GM21526 (cell line): Measurements from ENCODE around the gene ERG.

Experiments used
- ATAC-seq: cut with Tn5 transposase; IDR thresholded peaks from one replicate; pipeline ENCODE4 v1.9.1; 2021; ENCODE audit warnings: moderate library complexity; ENCODE audit not compliant: unreplicated experiment, low FRiP score

ERG gene

DNA sequence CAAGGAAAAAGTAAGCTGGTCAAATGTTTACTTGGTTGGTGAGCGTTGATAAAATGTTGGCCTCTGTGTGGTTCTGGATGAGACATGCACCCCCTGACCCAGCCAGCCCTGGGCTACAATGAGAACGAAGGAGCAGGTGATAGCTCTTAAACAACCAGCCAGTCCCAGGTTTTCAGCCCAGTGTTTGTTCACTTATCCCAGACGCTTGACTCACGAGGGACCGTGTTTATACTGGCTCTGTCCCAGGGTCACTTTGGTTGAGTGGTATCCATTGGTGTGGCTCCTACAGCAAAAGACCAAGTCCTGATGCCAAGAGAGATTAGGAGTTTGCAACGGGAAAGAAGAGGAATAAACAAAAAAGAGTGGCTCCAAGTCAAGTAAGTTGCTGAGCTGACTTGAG is 154.6 kb downstream of the ERG start:
- no peak for ATAC-seq

DNA sequence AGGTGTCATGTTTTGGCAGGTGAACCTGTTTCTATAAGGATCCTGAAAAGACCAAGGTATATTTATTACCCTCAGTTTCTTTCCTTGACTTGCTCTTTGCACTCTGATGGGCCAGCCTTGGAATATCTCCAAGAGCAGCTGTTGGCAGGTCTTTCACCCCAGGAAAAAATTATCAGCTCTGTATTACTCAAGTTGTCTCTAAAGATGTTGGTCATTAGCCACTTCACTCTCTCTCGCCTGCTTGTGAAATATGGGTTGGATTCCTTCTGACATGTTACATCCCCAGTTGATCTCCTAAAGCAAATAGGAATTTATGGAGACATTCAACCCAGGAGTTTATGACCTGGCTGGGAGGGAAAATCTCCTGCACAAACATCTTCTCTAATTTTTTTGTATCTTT is 155.5 kb downstream of the ERG start:
- ATAC-seq = no peak

- no peak for ATAC-seq
These were observed 156.7 kb downstream of the ERG start for GRCh38 chr21:38341546-38342012.

GRCh38 chr21:38340131-38340530 is 158.1 kb downstream of the ERG start:
- no peak for ATAC-seq

DNA sequence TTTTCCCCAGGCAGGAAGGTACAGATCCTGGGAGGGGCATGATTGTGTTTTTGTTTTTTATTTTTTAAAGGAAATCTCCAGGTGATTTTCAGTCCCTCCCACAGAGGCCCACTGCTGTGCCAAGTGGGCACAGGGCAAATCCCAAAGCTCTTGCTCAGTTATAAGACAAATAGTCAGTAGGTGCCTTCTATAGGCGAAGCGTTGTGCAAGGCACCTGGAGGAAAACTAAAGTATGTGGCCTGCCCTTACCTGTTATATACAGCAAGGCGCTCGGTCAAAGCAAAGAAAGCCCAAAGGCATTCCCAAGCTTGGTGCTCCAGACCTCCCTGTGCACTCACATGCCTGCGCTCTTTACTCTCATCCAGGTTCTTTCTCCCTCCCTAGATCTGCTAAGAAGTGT is 160.5 kb downstream of the ERG start:
- no peak for ATAC-seq

DNA sequence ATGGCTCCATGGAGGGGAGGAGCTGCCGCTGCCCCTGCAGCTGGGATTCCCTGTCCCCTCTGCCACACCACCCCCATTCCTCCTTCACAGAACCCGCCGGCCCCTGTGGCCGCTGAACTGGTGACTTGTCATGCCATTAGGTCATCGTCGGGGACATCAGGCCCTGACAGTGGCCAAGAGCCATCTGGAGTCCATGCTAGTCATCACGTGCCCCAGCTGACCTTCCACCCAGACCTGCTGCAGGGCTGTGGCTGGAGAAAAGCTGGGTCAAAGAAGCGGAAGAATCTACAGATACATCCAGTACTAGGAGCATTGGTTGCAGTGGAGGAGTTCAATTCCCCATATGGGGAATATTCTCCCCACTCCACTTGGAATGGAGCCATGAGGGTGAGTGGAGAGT is 163.4 kb downstream of the ERG start:
- no peak for ATAC-seq

DNA sequence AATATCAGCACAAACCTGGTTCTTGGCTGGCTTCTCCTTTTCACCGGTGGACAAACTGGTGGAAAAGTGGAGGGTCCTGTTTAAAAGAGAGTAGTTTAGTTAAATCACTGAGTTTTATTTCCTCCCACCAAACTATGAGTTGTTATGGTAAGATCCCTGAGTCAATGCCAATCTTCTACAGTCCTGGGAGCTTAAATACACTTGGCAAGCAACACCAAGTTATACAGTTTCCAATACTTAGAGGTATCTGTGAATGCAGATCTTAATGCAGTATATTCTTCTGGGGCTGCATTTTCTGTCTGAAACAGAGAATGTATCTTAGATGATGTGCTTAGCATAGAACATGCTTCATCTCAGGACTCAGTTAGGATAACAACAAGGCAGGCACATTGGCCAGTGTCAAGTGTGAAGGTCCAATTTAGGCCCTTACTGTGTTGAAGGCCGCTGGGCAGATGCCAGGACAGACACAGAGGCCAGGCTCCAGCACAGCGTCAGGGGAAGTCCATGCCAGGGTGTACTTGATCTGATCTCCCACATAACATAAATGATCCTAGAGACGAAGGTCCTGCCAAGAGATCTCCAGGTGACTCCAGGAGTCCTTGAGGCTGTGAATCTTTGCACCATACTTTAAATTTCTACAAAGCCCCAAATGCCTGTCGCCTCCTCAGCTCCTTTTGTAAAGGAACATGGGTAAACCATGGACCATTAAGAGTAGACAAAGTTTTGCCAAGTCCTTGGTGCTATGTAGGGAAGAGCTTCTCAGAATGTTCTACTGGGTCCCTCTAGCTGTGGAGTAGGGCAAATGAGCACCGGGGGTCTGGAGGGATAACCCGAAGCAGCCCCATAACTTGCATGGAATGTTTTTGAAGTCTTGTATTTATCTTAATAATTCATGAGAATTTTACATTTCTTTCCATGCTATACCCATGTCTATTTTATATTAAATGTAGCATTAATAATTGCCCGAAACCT is 164.7 kb downstream of the ERG start:
- no peak for ATAC-seq

GRCh38 chr21:38330666-38331065 is 167.6 kb downstream of the ERG start:
- ATAC-seq = no peak
